ENCODE measurements around the gene EID2B. TPM values are rescaled to one million over a fixed set of nuclear protein-coding genes. Genes with fewer than 3 reads are reported as not detected.

EID2B gene
- polyA plus RNA-seq, 2 donors = 0.57 to 0.80 TPM

GRCh38 chr19:39494661-39495060, 38.0 kb downstream of the EID2B start:
- Histone ChIP-seq H3K9me3 (ENCODE audit: control insufficient read depth in 2 of 2, insufficient read depth in 1 of 2, low read depth in 1 of 2, low read length in 1 of 2) (no peaks in the 10 kb centered on the region), H3K4me1 (ENCODE audit: control insufficient read depth in 2 of 2, insufficient read depth in 2 of 2, low read length in 1 of 2) (peaks cover 2 to 3% of the 10 kb centered on the region in 2 donors), H3K4me3 (ENCODE audit: low read depth in 1 of 2, low read length in 2 of 2) (no peak overlapping the region), H3K36me3 (ENCODE audit: control insufficient read depth in 2 of 2, insufficient read depth in 2 of 2, low read length in 1 of 2) (peaks cover 0 to 4% of the 10 kb centered on the region in 2 donors), H3K27me3 (ENCODE audit: control insufficient read depth in 1 of 2, insufficient read depth in 2 of 2, low read length in 2 of 2) (peaks cover 0 to 6% of the 10 kb centered on the region in 2 donors), H3K27ac (ENCODE audit: low read depth in 2 of 2, low read length in 1 of 2) (no peak overlapping the region)
- 80 to 82% methylated on average over 5 of the region's 5 CpGs for WGBS, 2 donors

DNA sequence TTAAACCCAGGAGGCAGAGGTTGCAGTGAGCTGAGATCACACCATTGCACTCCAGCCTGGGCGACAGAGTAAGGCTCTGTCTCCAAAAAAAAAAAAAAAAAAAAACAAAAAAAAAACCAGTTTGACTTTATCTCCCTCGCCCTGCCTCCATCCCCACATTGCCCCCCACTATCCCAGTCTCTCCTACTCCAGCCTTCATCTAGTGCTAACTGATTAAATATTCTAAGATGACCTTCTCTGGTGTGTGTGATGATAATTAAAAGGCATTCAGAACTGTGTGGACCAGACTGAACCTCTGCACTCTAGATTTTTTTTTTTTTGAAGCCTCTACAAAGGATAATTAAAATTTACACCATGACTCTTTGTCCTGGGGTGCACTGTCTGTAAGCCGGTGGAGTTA, 39.9 kb downstream of the EID2B start:
- peaks cover 0 to 2% of the 10 kb centered on the region in 2 donors for H3K4me1 ChIP-seq (ENCODE audit: control insufficient read depth in 2 of 2, insufficient read depth in 2 of 2, low read length in 1 of 2)
- WGBS, 2 donors = 87 to 90% methylated on average over 2 to 3 of the region's 3 CpGs

DNA sequence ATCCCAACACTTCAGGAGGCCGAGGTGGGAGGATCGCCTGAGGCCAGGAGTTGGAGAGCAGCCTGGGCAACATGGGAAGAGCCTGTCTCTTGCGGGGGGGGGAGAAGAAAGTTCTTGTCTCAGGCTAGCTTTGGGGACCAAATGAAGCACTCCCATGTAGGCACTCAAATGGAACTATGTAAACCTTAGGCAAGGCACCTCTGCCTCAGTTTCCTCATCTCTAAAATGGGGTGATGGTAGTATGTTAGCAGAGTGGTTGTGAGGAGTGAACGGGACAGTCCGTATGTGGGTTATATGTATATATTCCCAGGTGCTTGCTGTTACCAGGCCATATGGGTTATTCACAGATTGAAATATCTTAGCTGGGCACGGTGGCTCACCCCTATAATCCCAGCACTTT, 40.4 kb downstream of the EID2B start:
- peaks cover 11 to 24% of the 10 kb centered on the region in 2 donors for H3K36me3 ChIP-seq (ENCODE audit: control insufficient read depth in 2 of 2, insufficient read depth in 2 of 2, low read length in 1 of 2)
- H3K9me3 ChIP-seq (ENCODE audit: control insufficient read depth in 2 of 2, insufficient read depth in 1 of 2, low read depth in 1 of 2, low read length in 1 of 2) = no peaks in the 10 kb centered on the region
- no peak overlapping the region for H3K4me3 ChIP-seq (ENCODE audit: low read depth in 1 of 2, low read length in 2 of 2)
- no peak overlapping the region for H3K27ac ChIP-seq (ENCODE audit: low read depth in 2 of 2, low read length in 1 of 2)
- H3K4me1 ChIP-seq (ENCODE audit: control insufficient read depth in 2 of 2, insufficient read depth in 2 of 2, low read length in 1 of 2) = no peaks in the 10 kb centered on the region
- WGBS, 2 donors = 92 to 93% methylated on average over 6 of the region's 6 CpGs
- no peaks in the 10 kb centered on the region for H3K27me3 ChIP-seq (ENCODE audit: control insufficient read depth in 1 of 2, insufficient read depth in 2 of 2, low read length in 2 of 2)

More for the DNA sequence above, 39.9 kb downstream of the EID2B start:
- no peaks in the 10 kb centered on the region for H3K27me3 ChIP-seq (ENCODE audit: control insufficient read depth in 1 of 2, insufficient read depth in 2 of 2, low read length in 2 of 2)
- no peak overlapping the region for H3K27ac ChIP-seq (ENCODE audit: low read depth in 2 of 2, low read length in 1 of 2)
- H3K9me3 ChIP-seq (ENCODE audit: control insufficient read depth in 2 of 2, insufficient read depth in 1 of 2, low read depth in 1 of 2, low read length in 1 of 2) = no peaks in the 10 kb centered on the region
- H3K4me3 ChIP-seq (ENCODE audit: low read depth in 1 of 2, low read length in 2 of 2) = no peak overlapping the region
- peaks cover 11 to 23% of the 10 kb centered on the region in 2 donors for H3K36me3 ChIP-seq (ENCODE audit: control insufficient read depth in 2 of 2, insufficient read depth in 2 of 2, low read length in 1 of 2)

DNA sequence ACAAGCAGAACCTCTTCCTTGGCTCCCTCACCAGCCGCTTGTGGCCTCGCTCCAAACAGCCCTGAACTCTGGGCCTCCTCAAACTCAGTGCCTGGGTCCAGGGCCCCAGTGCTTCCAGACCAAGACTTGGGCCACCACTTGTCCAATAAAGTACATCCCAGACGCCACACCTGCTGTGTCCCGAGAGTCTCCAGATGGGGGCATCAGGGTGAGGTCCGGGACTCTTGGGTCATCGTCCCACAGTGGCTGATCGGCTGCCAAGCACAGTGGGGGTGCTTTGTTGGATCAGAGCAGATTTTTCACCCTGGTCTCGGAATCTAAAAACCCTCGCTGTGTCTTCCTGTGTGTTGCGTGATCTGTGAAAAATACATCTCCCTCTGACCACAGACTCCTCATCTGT, 42.9 kb downstream of the EID2B start:
- Histone ChIP-seq H3K9me3 (ENCODE audit: control insufficient read depth in 2 of 2, insufficient read depth in 1 of 2, low read depth in 1 of 2, low read length in 1 of 2) (no peaks in the 10 kb centered on the region), H3K27ac (ENCODE audit: low read depth in 2 of 2, low read length in 1 of 2) (no peak overlapping the region), H3K36me3 (ENCODE audit: control insufficient read depth in 2 of 2, insufficient read depth in 2 of 2, low read length in 1 of 2) (peaks cover 11 to 40% of the 10 kb centered on the region in 2 donors), H3K4me3 (ENCODE audit: low read depth in 1 of 2, low read length in 2 of 2) (no peak overlapping the region), H3K27me3 (ENCODE audit: control insufficient read depth in 1 of 2, insufficient read depth in 2 of 2, low read length in 2 of 2) (no peaks in the 10 kb centered on the region), H3K4me1 (ENCODE audit: control insufficient read depth in 2 of 2, insufficient read depth in 2 of 2, low read length in 1 of 2) (no peaks in the 10 kb centered on the region)
- 78 to 83% methylated on average over 9 to 10 of the region's 10 CpGs for WGBS, 2 donors

DNA sequence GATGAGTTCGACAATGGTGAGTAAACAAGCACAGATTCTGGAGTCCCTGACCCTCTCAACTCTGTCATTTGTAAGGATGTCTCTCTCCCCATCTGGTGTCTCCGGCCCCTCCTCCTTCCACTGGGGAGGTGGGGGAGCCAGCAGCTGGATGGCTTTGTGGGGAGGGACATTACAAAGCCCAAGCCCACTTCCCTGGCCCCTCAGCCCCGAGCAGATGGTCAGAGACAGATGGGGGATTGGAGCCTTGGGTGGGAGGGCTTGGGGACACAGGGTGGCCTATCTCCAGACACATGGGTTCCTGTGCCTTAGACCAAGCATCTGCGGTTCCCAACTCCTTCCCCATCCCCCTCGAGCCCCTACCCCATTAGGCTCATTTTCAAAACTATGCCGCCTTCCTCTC, 49.5 kb downstream of the EID2B start:
- Histone ChIP-seq H3K4me3 (ENCODE audit: low read depth in 1 of 2, low read length in 2 of 2) (no peak overlapping the region), H3K27ac (ENCODE audit: low read depth in 2 of 2, low read length in 1 of 2) (no peak overlapping the region), H3K4me1 (ENCODE audit: control insufficient read depth in 2 of 2, insufficient read depth in 2 of 2, low read length in 1 of 2) (peaks cover 3 to 8% of the 10 kb centered on the region in 2 donors), H3K36me3 (ENCODE audit: control insufficient read depth in 2 of 2, insufficient read depth in 2 of 2, low read length in 1 of 2) (peaks cover 3 to 20% of the 10 kb centered on the region in 2 donors), H3K27me3 (ENCODE audit: control insufficient read depth in 1 of 2, insufficient read depth in 2 of 2, low read length in 2 of 2) (no peaks in the 10 kb centered on the region), H3K9me3 (ENCODE audit: control insufficient read depth in 2 of 2, insufficient read depth in 1 of 2, low read depth in 1 of 2, low read length in 1 of 2) (no peaks in the 10 kb centered on the region)
- 70 to 76% methylated on average over 6 of the region's 6 CpGs for WGBS, 2 donors

DNA sequence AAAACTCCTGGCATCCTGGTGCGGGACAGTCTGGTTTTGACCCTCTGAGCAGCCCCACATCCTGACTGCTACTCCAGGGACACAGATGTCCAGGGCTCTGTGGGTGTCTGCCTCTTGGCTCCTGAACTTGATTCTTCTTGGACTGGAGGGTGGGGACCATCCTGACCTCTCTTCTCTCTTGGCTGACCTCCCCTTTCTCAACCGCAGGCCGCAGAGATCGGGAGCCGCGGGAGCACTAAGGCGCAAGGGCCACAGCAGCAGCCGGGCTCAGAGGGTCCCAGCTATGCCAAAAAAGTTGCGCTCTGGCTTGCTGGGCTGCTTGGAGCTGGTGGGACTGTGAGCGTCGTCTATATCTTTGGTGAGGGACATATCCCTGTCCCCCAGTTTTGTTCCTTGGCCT, 51.0 kb downstream of the EID2B start:
- Histone ChIP-seq H3K27me3 (ENCODE audit: control insufficient read depth in 1 of 2, insufficient read depth in 2 of 2, low read length in 2 of 2) (no peaks in the 10 kb centered on the region), H3K36me3 (ENCODE audit: control insufficient read depth in 2 of 2, insufficient read depth in 2 of 2, low read length in 1 of 2) (peaks cover 0 to 12% of the 10 kb centered on the region in 2 donors), H3K4me3 (ENCODE audit: low read depth in 1 of 2, low read length in 2 of 2) (peak overlapping the region; percentile 96 to 98), H3K9me3 (ENCODE audit: control insufficient read depth in 2 of 2, insufficient read depth in 1 of 2, low read depth in 1 of 2, low read length in 1 of 2) (no peaks in the 10 kb centered on the region), H3K27ac (ENCODE audit: low read depth in 2 of 2, low read length in 1 of 2) (no peak overlapping the region), H3K4me1 (ENCODE audit: control insufficient read depth in 2 of 2, insufficient read depth in 2 of 2, low read length in 1 of 2) (peaks cover 3 to 8% of the 10 kb centered on the region in 2 donors)
- 64% methylated on average over 11 of the region's 11 CpGs for WGBS, 2 donors

DNA sequence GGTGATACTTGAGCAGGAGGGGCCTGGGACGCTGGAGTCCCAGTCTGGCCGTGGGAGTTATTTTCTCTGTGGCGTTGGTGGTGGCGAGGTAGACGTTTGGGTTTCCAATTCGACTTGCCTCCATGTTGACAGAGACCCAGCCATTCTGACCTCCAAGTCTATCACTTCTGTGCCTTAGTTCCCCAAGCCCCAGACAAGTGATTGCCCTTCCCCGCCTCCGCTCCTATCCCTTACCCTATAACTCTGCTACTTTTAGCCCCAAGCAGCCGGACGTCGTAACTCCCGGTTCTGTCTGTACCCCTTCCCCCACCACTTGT, 51.5 kb downstream of the EID2B start:
- 0 to 2% methylated on average over 12 of the region's 12 CpGs for WGBS, 2 donors
- Histone ChIP-seq H3K9me3 (ENCODE audit: control insufficient read depth in 2 of 2, insufficient read depth in 1 of 2, low read depth in 1 of 2, low read length in 1 of 2) (no peaks in the 10 kb centered on the region), H3K4me1 (ENCODE audit: control insufficient read depth in 2 of 2, insufficient read depth in 2 of 2, low read length in 1 of 2) (peaks cover 3 to 8% of the 10 kb centered on the region in 2 donors), H3K27ac (ENCODE audit: low read depth in 2 of 2, low read length in 1 of 2) (peak overlapping the region; percentile 82 to 97), H3K4me3 (ENCODE audit: low read depth in 1 of 2, low read length in 2 of 2) (peak overlapping the region; percentile 96 to 98), H3K36me3 (ENCODE audit: control insufficient read depth in 2 of 2, insufficient read depth in 2 of 2, low read length in 1 of 2) (peaks cover 0 to 9% of the 10 kb centered on the region in 2 donors), H3K27me3 (ENCODE audit: control insufficient read depth in 1 of 2, insufficient read depth in 2 of 2, low read length in 2 of 2) (no peaks in the 10 kb centered on the region)

Other genes starting within 250 kb of the EID2B start
- gene IFNL1, start 236.4 kb downstream of the EID2B start, polyA plus RNA-seq = not detected
- gene LRFN1, start 212.0 kb downstream of the EID2B start, polyA plus RNA-seq = under 1 TPM; 0.53 to 0.65 TPM
- gene GMFG, start 196.8 kb downstream of the EID2B start, polyA plus RNA-seq = 10 to 100 TPM; 11.5 to 13.3 TPM
- 100 to 1,000 TPM in 1 of 2 donors, 10 to 100 TPM in 1; 78.7 to 140 TPM for gene SAMD4B, start 190.4 kb downstream of the EID2B start, polyA plus RNA-seq
- gene PAF1, start 141.7 kb downstream of the EID2B start, polyA plus RNA-seq = 10 to 100 TPM; 41.8 to 43.0 TPM
- gene MED29, start 141.5 kb downstream of the EID2B start, polyA plus RNA-seq = 10 to 100 TPM; 15.6 to 22.7 TPM
- 100 to 1,000 TPM; 249 to 382 TPM for gene ZFP36, start 126.0 kb downstream of the EID2B start, polyA plus RNA-seq
- gene PLEKHG2, start 120.2 kb downstream of the EID2B start, polyA plus RNA-seq = 1 to 10 TPM; 3.8 to 9.2 TPM
- 1,000 to 10,000 TPM; 1,628 to 3,096 TPM for gene RPS16, start 96.9 kb downstream of the EID2B start, polyA plus RNA-seq
- gene SUPT5H, start 87.3 kb downstream of the EID2B start, polyA plus RNA-seq = 10 to 100 TPM; 51.5 to 90.2 TPM
- gene TIMM50, start 52.0 kb downstream of the EID2B start, polyA plus RNA-seq = 10 to 100 TPM; 42.3 to 42.4 TPM
- gene DLL3, start 33.9 kb downstream of the EID2B start, polyA plus RNA-seq = under 1 TPM in 1 of 2 donors, not detected in 1; 0.04 TPM
- not detected for gene SELENOV, start 17.7 kb downstream of the EID2B start, polyA plus RNA-seq
- 10 to 100 TPM; 11.6 to 16.7 TPM for gene EID2, start 7.3 kb upstream of the EID2B start, polyA plus RNA-seq
- gene LGALS13, start 69.7 kb upstream of the EID2B start, polyA plus RNA-seq = not detected
- gene LGALS16, start 123.1 kb upstream of the EID2B start, polyA plus RNA-seq = not detected
- not detected for gene LGALS14, start 171.6 kb upstream of the EID2B start, polyA plus RNA-seq
- gene CLC, start 205.2 kb upstream of the EID2B start, polyA plus RNA-seq = not detected
- under 1 TPM in 1 of 2 donors, not detected in 1; 0.06 TPM for gene LEUTX, start 246.0 kb upstream of the EID2B start, polyA plus RNA-seq

Measured in esophagus (tissue), 2 donors.